HS-5 (cell line): ENCODE results near the gene PI4K2A.
A peak's percentile ranks its signal among the peaks of the same experiment; 100 is the strongest.

Experiments used
- DNase-seq: peaks from one replicate; pipeline ENCODE4 v3.0.0-alpha.2; 2012; ENCODE audit warnings: low read depth

Gene PI4K2A

DNA sequence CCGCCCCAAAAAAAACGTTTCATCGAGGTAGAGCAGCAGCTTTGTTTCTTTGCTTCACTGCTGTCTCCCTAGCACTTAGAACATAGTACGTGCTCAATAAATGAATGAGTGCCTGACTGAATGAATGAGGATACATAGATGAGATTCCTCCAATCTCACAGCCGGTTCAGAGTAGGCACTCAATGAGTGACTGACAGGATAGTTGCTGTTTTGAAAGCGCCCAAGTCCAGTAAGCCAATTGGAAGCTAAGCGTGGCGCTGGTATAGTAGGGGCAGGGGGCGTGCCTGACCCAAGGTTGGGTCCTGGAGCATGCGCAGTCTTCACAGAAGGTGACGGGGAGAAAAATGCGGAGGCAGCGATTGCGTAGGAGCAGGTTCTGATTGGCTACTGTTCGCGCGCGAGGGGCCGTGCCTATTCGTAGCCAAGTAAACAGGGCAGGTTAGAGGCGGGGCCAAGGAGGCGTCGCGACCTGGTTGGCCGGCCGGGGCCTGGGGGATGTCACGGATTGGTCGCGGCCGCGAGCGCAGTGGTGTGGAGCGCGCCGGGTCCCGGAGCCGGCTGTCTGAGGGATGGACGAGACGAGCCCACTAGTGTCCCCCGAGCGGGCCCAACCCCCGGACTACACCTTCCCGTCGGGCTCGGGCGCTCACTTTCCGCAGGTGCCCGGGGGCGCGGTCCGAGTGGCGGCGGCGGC, at the start of gene PI4K2A:
TSS of gene PI4K2A (plus strand) at position 498 of the 694 bp plus-strand sequence. CDS start at position 570, 72 bp downstream.
- peak; percentile 96 for DNase-seq

DNA sequence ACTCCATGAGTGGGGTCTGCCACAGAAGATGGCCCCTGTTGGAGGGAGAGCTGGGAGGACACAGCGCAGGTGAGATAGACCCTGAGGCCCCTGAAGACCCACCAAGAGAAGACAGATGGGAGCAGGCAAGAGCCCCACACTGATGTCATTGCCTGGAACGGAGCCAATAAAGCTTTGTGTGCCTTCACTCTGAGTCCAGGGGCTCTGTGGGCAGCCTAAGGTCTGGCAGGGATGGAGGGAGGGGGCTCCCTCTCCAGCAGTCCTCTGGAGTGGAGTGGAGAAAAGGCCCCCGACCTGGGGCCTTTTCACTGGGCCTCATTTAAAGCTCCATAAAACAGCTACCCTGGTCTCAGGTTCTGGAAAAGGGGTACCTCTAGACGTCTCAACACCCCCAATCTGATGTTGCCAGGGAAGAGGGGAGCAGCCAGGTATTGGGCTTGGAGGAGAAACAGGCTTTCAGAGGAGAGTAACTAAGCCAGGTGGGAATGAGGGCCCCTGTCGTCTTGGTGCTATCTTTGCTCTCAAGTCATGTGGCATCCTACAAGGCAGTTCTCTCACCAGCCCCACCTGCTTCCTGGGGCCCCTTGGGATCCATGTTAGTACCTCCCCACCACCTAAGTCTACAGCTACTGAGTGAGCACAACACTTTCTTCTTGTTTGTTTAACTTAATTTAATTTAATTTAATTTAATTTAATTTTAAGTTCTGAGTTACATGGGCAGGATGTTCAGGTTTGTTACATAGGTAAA, 49.5 kb upstream of the PI4K2A start:
- DNase-seq: no peak

DNA sequence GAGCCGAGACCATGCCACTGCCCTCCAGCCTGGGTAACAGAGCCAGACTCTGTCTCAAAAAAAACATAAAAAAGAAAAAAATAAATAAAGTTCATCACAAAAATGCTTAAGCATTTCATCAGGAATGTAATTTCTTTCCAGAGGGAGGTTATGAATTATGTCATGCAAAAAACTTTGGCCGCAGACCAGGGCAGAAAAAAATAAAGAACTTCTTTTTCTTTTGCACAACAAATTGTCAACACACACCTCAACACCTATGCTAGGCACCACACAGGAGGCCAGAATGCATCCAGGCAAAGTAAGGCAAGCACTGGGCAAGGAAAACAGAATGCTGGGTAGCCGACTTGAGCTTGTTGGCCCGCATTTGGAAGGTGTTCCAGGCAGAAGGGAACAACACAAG, 47.0 kb upstream of the PI4K2A start:
- no peak for DNase-seq

DNA sequence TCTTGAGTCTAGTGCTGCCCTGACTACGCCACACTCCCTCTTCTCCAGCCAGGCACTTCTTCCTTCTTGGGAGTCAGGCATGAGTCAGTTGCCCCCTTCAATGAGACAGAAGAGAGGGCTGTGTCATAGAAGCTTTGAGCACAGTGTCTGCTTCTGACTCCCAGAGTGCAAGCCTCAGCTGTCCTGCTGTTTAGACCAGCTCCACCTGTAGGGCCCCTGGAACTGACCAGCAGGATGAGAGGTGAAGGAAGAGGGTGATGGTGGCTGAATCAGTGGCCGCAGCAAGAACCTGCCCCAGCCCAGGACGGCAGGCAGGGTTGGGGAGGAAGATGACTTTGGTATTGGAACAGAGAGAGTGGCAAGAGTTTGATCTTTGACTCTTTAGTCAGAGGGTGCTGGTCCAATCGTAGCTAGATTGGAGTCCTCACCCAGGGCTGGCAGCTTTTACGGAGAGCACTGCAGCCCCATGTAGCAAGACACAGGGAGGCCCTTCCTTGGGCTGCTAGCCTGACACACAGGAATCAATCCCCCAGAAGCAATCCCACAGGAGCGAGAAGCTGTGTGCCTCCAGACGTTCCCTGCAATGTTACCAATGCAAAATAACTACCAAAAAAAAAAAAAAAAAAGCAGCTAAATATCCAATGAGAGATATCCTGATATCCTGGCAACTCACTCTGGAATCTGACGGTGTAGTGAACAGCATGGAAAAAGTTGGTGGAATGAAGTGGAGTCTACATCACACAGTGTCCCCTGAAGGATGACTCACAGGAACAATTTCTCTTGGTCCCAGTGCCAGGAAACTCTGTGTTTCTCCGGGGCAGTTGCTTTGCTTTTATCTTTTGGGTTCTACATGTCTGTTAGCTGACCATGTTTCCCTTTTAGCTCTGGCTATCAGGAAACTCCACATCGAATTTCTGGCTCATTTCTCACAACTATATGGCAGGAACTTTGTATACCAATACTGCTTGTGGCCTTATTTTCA, 44.1 kb upstream of the PI4K2A start:
- DNase-seq: no peak

DNA sequence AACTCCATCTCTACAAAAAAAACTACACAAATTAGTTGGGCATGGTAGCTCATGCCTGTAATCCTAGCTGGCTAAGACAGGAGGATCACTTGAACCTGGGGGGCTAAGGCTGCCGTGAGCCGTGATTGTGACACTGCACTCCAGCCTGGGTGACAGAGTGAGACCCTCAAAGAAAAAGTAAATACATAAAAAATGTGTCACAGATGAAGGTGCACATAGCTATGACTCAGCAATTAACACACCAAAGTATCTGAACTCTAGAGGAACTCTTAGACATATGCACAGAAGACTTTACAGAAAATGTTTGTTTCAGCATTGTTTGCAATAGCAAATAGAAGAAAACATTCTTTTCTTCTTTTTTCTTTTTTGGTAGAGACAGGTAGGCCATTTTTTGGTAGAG, 42.7 kb upstream of the PI4K2A start:
- DNase-seq: no peak

GRCh38 chr10:97598407-97599271, 41.8 kb upstream of the PI4K2A start:
- DNase-seq: no peak

DNA sequence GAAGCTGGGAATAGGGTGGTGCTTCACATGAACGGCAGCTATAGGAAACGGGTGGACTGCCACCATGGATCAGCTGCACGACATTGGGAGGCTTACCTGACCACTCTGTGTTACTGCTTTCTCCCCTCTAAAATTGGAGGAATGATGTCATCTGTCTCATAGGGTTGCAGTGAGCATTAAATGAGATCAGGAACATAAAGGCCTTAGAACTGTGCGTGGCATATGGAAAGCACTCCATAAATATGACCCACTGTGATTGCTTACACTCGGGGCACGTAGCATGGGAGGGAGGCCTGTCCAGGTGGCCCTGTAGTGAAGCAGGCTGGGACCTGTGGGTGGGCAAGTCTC, 41.2 kb upstream of the PI4K2A start:
- no peak for DNase-seq

DNA sequence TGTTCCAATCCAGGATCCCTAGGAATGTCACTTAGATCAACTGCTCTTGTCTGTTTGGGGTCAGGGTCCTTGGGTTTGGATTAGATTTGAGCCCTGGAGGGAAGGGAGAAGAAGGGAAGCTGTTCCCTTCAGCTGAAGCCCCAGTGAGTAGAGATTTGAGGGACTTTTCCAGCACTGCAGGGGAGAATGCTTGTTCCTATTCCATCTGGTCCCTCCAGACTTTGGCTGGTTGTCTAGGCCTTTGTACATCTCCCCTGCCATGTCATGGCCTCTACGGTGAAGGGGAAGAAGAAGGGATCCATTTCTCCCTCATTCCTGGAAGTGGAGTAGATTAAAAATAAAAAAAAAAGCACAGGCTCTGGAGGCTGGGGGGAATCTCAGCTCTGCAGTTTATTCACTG, 39.9 kb upstream of the PI4K2A start:
- DNase-seq: no peak

GRCh38 chr10:97601268-97602215, 38.9 kb upstream of the PI4K2A start:
- no peak for DNase-seq

DNA sequence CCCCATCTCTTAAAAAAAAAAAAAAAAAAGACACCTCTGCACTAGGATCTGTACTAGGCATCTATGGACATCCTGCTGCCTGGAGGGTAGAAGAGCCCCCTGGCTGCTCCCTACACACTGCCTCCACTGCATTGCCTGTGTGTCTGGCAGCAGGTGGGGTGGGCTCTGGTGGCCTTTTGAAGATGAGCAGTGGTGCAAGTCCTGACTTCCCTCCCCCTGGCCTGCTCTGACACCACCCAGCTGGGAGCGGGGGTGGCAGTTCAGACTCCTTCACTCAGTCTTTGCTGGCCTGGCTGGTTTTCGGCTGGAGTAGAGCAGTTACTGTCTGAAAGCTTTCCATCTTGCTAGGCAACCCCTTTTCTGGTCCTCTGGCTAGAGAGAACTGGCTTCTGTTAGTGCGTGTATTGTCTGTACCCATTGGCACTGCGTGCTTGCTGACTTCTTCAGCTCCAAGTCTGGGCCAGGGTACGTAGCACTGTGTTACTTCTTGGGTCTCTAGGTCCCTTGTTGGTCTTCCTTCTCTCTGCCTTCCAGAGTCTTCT, 33.3 kb upstream of the PI4K2A start:
- DNase-seq: no peak

DNA sequence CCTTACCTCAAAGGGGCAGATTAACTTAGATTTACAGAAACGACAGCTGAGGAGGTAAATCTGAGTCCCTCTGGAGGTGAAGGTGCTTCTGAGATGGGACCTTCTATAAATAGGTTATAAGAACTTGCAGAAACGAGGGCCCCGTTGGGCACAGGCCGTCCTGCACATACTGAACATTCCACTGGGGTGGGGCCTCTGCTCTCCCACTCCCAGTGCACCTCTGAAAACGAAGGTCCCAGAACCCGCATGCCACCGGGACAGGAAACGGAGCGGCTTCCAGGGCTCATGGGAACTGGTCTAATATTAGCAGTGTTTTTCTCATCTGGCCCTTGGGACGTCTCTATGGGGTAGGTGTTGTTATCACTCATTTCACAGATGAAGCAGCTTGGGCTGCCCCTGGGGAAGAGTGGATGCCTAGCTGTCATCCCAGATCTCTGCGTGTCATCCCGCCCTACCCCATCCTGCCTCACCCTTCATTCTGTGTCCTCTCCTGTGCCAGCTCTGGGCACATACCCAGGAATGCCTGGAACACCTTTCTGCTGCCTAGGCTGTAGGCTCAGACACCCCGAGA, 31.4 kb upstream of the PI4K2A start:
- DNase-seq: no peak

- DNase-seq: no peak
Measured at GRCh38 chr10:97611473-97611872, 29.0 kb upstream of the PI4K2A start.

- DNase-seq: peak; percentile 15
Measured at GRCh38 chr10:97612386-97612785, 28.1 kb upstream of the PI4K2A start.

GRCh38 chr10:97618285-97618684, 22.2 kb upstream of the PI4K2A start:
- DNase-seq: no peak

DNA sequence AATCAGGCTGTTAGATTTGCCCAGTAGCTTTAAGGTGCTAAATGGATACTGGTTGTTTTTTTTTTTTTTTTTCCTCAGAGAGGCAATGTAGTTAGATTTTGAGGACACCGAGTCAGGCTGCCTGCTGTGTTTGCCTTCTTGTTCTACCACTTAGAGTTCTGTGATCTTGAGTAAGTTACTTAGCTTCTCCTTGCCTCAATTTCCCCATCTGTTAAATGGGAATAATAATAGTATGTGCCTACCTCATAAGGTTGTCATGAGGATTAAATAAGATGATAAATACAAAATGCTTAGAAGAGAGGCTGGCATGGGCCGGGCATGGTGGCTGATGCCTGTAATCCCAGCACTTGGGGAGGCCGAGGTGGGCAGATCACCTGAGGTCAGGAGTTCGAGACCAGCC, 21.7 kb upstream of the PI4K2A start:
- DNase-seq: no peak

GRCh38 chr10:97623277-97623676, 17.2 kb upstream of the PI4K2A start:
- DNase-seq: no peak

DNA sequence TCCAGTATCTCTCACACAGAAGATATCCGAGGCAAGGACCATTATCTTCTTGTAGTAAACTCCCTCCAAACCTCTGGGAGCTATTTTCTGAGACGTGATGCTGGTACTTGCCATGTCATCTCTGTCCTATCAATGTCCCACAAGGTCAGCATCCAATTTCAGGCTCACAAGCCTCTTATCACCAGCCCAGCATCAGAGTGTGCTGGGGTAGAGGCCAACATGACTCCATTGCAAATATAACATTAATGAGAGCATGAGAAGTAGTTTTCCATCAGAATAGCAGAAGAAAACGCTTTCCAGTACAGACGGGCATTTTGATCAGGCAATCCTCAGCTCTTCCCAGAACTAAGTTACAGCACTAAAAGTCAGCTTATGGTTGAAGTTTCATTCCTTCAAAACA, 12.7 kb upstream of the PI4K2A start:
- DNase-seq: no peak

- no peak for DNase-seq
Measured at GRCh38 chr10:97628228-97628627, 12.2 kb upstream of the PI4K2A start.

- DNase-seq: no peak
Measured at GRCh38 chr10:97629289-97629688, 11.2 kb upstream of the PI4K2A start.

DNA sequence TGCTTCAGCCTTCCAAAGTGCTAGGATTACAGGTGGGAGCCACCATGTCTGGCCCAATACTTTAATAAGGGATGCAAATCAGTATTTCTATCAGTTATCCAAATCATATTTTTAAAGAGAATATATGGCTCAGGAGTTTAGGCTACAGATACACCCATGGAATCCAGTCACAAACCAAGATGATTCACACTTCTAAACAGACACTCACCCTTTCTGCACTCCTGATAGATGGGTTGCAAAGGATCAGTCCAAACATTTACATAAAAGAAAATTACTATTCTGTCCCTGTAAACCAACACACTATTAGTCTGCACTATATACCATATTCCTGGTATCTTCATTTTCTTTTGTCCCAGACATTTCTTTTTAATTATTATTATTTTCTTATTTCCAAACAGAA, 9.4 kb upstream of the PI4K2A start:
- no peak for DNase-seq
